Activated CD4-positive, alpha-beta T cell treated with anti-CD3 and anti-CD28 coated beads, Interleukin-2, amount 10 ng/mL, durations not matched to agents 24 days and 14 days (primary cell): ENCODE measurements around the gene CAMK1D. TPM values are rescaled to one million over a fixed set of nuclear protein-coding genes. Genes with fewer than 3 reads are reported as not detected.
A peak's percentile ranks its signal among the peaks of the same experiment; 100 is the strongest.

Source experiments
- DNase-seq: peaks from one replicate; pipeline ENCODE4 v3.0.0; 2022
- H3K27ac Mint-ChIP-seq: one replicate; pipeline ENCODE4 v1.8.0; 2022; ENCODE audit warnings: mild to moderate bottlenecking, mixed read lengths
- H3K27me3 Mint-ChIP-seq: one replicate; pipeline ENCODE4 v1.8.0; 2022; ENCODE audit warnings: mixed read lengths
- H3K36me3 Mint-ChIP-seq: one replicate; pipeline ENCODE4 v1.8.0; 2022; ENCODE audit warnings: low read depth, mild to moderate bottlenecking, mixed read lengths
- H3K4me1 Mint-ChIP-seq: one replicate; pipeline ENCODE4 v1.8.0; 2021; ENCODE audit warnings: mixed read lengths
- H3K4me3 Mint-ChIP-seq: one replicate; pipeline ENCODE4 v1.8.0; 2022; ENCODE audit warnings: mild to moderate bottlenecking, moderate library complexity, mixed read lengths
- H3K9me3 Mint-ChIP-seq: one replicate; pipeline ENCODE4 v1.8.0; 2021; ENCODE audit warnings: mixed read lengths
- intact Hi-C: fragments of 100-400 bp; cut with micrococcal nuclease; formaldehyde crosslinking; loops from one replicate; pipeline ENCODE4 v1.15.1; 2023
- total RNA-seq: library from RNA; stranded (reverse); gene quantifications from 2 replicates; pipeline ENCODE4 v1.2.3, GENCODE V29; 2022

The CAMK1D gene
- total RNA-seq, 1 donor from 2014 or later: 5.6 TPM

DNA sequence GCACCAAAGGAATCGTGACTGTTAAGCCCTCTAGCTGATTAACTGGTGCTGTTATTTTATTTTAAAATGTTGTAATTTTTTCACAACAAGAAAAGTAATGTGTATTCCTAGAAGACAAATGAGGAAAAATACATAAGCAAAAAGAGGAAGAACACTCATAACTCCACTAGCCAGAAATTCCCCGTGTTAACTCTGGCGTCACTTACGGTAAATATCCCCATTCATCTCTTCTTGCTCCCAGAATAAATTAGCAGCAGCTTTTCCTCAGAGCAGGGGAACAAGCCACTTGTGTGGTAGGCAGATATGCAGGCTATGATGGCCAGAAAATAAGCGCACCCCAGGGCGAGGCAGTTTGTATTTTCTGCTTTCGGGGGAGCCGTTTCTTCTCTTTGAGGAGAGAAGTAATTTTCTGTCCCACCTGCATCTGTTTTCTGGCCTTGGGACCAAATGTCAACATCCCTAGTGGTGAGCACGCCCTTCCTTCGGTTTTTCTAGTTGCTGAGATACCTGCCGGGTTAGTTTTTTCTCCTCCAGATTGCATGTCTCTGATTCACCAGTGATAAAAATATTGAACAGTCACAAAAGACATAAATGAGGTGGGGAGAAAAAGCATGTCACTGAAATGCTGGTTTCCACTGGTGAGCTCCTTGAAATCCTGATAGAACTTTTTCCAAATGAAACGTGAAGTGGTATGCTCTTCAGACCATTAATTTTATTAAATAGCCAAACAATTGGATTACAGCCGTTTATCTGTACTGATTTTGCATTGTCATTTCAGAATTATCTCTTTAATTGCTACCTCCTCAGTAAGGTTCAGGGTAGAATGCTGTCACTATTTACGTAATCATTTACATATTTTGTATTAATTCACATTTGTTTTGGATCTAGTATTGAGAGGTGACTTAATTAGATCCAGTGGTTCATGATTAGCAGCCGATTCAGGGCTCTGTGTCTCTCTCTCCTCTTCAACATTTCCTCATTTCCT, 268.1 kb downstream of the CAMK1D start:
- H3K27ac Mint-ChIP-seq: no peak overlapping the region
- no peaks in the 10 kb centered on the region for H3K27me3 Mint-ChIP-seq
- H3K36me3 Mint-ChIP-seq: peaks cover 2% of the 10 kb centered on the region
- peaks cover 4% of the 10 kb centered on the region for H3K9me3 Mint-ChIP-seq
- intact Hi-C loops: no loop called here
- H3K4me3 Mint-ChIP-seq: no peak overlapping the region
- H3K4me1 Mint-ChIP-seq: peaks cover 5% of the 10 kb centered on the region
- DNase-seq: no peak

DNA sequence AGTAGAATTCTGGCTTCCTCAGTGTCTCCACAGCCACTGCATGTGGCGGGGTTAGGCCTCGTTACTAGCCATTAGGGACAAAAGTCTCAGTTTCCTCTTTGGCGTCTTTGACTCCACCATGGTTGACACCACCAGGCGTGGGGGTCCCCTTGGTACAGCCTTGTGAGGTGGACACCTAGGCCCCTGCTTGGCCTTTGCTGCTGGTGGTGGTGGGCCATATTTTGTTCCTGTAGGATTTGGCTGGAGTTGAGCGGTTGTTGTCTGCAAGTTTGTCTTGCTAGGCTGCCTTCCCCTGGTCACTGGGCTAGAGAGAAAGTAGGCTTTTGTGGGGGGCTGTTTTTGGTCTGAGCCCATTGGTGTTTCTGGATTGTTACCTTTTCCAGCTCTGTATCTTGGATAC, 272.7 kb downstream of the CAMK1D start:
- intact Hi-C loops: no loop called here
- Mint-ChIP-seq H3K27me3 (no peaks in the 10 kb centered on the region), H3K27ac (no peak overlapping the region), H3K9me3 (peaks cover 4% of the 10 kb centered on the region), H3K4me1 (peaks cover 5% of the 10 kb centered on the region), H3K36me3 (peaks cover 2% of the 10 kb centered on the region), H3K4me3 (no peak overlapping the region)
- DNase-seq: no peak

DNA sequence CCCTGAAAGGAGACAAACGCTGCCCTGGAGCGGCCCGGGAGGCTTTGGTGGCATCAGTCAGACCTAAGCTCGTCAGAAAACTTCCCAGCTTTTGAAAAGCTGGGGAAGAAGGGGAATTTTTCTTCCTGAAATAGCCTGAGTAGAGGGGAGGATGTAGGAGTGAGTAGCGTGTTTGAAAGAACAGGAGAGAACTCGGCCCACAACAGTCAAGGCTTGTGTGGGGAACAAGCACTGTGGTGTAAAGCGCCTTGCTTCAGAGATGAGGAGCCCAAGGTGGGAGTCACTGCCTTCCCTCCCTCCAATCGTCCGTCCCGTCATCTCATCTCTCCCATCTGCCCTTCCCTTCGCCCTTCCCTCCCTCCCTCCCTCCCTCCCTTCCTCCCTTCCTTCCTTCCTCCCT, 273.3 kb downstream of the CAMK1D start:
- Mint-ChIP-seq H3K4me3 (no peak overlapping the region), H3K9me3 (peaks cover 4% of the 10 kb centered on the region), H3K27me3 (no peaks in the 10 kb centered on the region), H3K36me3 (peaks cover 2% of the 10 kb centered on the region), H3K27ac (no peak overlapping the region), H3K4me1 (peaks cover 6% of the 10 kb centered on the region)
- intact Hi-C loops: no loop called here
- no peak for DNase-seq

DNA sequence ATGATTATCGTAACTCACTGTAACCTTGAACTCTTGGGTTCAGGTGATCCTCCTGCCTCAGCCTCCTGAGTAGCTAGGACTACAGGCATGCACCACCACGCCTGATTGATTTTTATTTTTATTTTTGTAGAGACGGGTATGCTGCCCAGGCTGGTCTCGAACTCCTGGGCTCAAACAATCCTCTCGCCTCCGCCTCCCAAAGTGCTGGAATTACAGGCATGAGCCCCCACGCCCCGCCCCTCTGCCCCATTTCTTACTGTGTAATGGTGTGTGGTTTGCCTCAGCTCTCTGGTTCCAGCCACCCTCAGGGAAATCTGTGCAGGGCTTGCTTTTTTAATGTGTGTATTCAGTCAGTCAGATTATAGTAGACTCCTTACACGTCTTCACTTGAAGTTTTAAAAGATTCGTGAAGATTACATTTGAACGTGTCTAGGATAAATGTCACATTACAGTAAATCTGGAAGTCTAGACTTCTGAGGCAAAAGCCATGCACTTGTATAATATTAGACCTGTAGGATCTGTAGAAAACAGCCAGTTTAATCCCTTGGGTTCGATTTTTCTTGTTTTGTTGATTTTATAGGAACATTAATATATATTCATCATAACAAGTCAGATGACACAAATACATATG, 276.2 kb downstream of the CAMK1D start:
- Mint-ChIP-seq H3K27ac (no peak overlapping the region), H3K4me3 (no peak overlapping the region), H3K9me3 (peaks cover 4% of the 10 kb centered on the region), H3K4me1 (peaks cover 16% of the 10 kb centered on the region), H3K27me3 (no peaks in the 10 kb centered on the region), H3K36me3 (peaks cover under 1% of the 10 kb centered on the region)
- intact Hi-C loops: no loop called here
- DNase-seq: no peak

DNA sequence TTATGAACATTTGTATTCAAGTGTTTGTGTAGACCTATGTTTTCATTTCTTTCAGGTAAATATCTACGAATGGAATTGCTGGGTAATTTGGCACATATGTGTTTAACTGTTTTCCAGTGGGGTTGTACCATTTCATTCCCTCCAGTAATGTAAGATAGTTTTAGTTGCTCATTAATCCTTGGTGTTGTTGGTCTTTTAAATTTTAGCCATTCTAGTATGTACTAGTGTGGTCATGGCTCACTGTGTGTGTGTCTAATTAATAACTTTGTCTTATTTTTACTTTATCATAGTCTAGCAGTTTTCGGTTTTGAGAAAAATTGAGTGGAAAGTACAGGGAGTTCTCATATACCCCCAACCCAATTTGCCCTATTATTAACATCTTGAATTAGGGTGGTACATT, 278.8 kb downstream of the CAMK1D start:
- H3K27ac Mint-ChIP-seq: no peak overlapping the region
- H3K27me3 Mint-ChIP-seq: no peaks in the 10 kb centered on the region

DNA sequence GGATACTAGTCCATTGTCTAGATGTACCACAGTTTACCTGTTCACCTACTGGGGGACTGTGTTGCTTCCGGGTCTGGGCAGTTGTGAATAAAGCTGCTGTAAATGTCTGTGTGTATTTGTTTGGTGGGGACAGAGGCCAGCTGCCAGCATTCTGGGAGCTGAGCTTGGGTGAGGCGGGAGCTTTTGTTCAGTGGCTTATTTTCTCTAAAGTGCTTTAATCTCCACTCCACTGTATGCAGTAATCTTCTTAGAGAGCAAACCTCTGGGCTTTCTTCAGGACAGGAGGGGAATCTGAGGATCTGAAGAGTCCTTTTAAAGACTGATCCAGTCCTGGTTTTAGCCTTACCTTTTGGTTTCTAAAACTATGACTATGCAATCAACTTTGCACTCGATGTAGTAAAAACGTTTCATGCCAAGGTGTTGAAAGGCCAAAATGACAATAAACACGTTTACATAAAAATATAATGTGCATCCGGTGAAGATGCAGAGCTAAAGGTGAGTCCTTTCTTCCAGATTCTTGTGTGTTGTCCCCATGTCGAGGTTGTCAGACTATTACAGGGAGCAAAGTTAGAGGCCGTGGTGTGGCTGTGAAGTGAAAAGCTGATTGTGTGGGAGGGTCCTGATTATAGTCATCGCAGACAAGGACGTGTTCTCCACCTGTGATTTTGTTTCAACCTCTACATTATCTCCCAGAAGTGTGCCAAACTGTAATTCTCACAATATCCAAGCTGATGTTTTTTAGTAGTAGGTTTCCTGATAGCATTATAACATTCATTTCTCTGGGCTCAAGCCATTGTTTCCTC, 279.8 kb downstream of the CAMK1D start:
- DNase-seq: no peak
- H3K36me3 Mint-ChIP-seq: no peaks in the 10 kb centered on the region
- H3K4me1 Mint-ChIP-seq: peaks cover 20% of the 10 kb centered on the region
- H3K9me3 Mint-ChIP-seq: no peaks in the 10 kb centered on the region
- peak overlapping the region; percentile 4 for H3K4me3 Mint-ChIP-seq
- intact Hi-C loops: loop anchor here (2.0 kb wide), 1 partner anchor 16 kb away; no protein-coding TSS in a partner anchor
- no peaks in the 10 kb centered on the region for H3K27me3 Mint-ChIP-seq
- peak overlapping the region; percentile 49 for H3K27ac Mint-ChIP-seq

More for the DNA sequence above, 278.8 kb downstream of the CAMK1D start:
- intact Hi-C loops: loop anchor here (2.0 kb wide), 1 partner anchor 17 kb away; no protein-coding TSS in a partner anchor
- Mint-ChIP-seq H3K36me3 (no peaks in the 10 kb centered on the region), H3K4me3 (no peak overlapping the region), H3K4me1 (peaks cover 17% of the 10 kb centered on the region), H3K9me3 (no peaks in the 10 kb centered on the region)
- DNase-seq: no peak

DNA sequence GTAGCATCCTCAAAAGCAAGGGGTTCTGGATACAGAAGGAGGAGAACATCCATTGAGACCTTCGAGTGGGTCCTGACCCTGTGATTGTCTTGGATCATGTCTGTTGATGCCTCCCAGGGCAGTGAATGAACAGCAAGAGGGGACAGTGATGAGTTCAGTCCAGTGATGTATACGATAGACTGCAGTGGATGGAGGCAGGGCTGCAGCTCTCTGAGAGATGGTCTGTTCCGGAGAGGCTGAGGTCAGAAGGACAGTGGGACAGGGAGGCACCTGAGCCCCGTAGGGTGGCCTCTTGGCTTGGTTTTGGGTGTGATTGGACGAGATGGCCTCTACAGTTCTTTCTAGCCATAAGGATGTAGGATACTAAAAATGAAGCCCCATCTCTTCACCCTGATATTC, 280.4 kb downstream of the CAMK1D start:
- Mint-ChIP-seq H3K4me1 (peaks cover 26% of the 10 kb centered on the region), H3K27ac (no peak overlapping the region), H3K4me3 (no peak overlapping the region), H3K9me3 (no peaks in the 10 kb centered on the region), H3K27me3 (no peaks in the 10 kb centered on the region), H3K36me3 (no peaks in the 10 kb centered on the region)
- intact Hi-C loops: loop anchor here (2.0 kb wide), 1 partner anchor 15 kb away; no protein-coding TSS in a partner anchor
- no peak for DNase-seq

DNA sequence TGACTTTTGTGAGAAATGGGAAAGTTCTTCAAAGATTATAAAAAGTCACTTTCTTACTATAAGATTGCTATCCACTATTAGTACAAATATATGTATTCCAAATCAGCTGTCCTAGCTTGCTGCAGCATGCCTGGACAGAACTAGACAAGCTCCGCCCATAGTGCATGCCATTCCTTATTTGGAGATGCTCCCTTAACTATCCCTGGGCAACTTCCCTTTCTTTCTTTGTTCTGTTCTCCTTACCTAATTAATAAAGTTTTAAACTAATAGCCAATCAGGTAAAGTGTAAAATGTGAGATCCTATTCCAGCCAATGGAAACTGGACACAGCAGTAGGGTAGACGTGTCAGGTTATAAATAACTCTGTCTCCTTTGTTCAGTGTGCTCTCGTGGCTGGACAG, 281.9 kb downstream of the CAMK1D start:
- no peak overlapping the region for H3K4me3 Mint-ChIP-seq
- H3K4me1 Mint-ChIP-seq: peaks cover 40% of the 10 kb centered on the region
- intact Hi-C loops: no loop called here
- no peaks in the 10 kb centered on the region for H3K36me3 Mint-ChIP-seq
- no peak overlapping the region for H3K27ac Mint-ChIP-seq
- no peak for DNase-seq
- no peaks in the 10 kb centered on the region for H3K27me3 Mint-ChIP-seq
- H3K9me3 Mint-ChIP-seq: no peaks in the 10 kb centered on the region

DNA sequence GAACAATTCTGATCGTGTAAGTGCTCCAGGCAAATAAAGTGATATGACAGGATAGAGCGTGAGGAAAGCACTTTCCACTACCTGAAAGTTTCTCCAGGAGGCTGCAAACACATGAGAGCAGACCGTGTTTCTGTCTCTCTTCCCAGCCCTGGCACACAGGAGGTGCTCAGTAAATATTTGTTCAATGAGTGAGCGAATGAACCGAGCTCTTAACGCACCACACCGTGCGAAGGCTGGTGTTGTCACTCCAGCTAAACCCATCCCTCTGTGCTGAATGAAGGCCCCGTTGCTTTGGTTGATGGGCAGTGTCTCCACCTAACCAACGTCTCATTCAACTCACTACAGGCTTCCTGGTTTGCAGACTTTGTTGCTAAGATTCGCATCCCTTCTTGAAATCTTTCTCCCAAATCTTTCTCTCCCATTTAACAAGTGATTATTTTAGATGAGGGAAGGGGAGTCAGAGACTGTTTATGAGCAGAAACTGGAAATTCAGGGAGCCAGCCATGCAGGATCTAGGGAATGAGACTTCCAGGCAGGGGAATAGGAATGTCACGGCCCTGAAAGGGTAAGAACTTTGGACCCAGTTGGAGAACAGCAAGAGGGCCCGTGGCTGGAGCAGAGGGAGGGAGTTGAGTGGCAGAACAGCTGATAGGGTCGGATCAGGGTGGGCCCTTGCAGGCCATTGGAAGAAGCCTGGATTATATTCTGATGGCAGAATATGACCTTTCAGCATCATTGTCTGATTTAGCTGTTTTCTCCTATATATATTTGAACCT, 282.6 kb downstream of the CAMK1D start:
- no peak overlapping the region for H3K4me3 Mint-ChIP-seq
- H3K27ac Mint-ChIP-seq: no peak overlapping the region
- H3K27me3 Mint-ChIP-seq: no peaks in the 10 kb centered on the region
- DNase-seq: no peak
- intact Hi-C loops: no loop called here
- H3K9me3 Mint-ChIP-seq: no peaks in the 10 kb centered on the region
- H3K36me3 Mint-ChIP-seq: no peaks in the 10 kb centered on the region
- peaks cover 47% of the 10 kb centered on the region for H3K4me1 Mint-ChIP-seq

DNA sequence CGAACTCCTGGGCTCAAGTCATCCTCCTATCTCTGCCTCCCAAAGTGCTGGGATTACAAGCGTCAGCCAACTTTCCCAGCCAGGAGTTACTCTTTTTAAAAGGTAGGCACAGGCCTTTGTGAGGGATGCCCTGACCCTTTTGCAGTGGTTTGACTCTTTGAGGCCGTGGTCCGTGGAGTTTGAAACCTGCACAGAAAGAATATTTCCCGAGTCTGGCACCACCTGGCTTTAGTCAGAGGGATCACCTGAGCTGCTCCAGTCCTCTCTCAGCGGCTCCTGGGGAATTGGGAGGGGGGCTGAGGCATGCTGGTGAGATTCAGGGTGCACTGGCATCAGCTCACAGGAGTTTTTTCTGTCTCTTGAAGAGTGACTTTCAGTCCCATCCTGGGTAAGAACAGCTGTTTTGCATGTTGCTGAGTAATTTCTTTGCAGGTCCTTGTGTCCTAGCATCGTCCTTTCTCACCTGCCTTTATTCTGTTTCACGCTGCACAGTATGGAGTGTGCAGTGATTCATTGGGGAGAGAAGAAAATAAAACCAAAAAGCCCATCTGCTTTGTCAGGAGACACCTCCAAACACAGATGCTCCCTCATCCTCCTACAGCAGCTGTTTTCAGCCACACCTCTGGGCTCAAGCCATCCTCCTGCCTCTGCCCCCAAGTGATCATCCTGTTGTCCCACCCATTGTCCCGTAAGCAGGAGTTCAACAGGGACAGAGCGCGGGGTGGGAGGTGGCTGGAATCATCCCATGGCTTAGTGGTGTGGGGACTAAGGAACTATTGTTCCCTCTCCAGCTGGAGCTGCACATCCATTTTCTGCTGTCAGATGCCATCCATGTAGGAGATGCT, 284.7 kb downstream of the CAMK1D start:
- H3K4me3 Mint-ChIP-seq: peak overlapping the region; percentile 61
- peaks cover 62% of the 10 kb centered on the region for H3K4me1 Mint-ChIP-seq
- H3K9me3 Mint-ChIP-seq: no peaks in the 10 kb centered on the region
- intact Hi-C loops: loop anchor here (2.0 kb wide), 3 partner anchors 27 to 283 kb away; no protein-coding TSS in a partner anchor
- H3K27ac Mint-ChIP-seq: peak overlapping the region; percentile 95
- no peaks in the 10 kb centered on the region for H3K36me3 Mint-ChIP-seq
- peak; percentile 62 for DNase-seq
- no peaks in the 10 kb centered on the region for H3K27me3 Mint-ChIP-seq

DNA sequence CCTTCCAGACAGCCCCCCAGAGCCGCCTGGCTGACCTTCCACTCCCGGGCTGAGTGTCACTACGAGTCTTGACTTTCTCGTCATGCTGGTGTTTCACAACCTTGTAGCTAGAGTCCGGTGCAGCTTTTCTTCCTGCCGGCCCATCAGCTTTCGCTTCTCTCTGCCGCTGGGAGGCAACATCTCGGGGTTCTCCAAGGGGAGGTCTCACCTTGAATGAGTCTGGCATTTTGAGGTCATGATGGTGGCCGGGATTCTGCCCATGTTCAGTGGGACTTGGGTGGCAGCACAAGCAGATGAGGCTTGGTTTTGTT, 285.2 kb downstream of the CAMK1D start:
- Mint-ChIP-seq H3K27me3 (no peaks in the 10 kb centered on the region), H3K9me3 (no peaks in the 10 kb centered on the region), H3K4me1 (peaks cover 60% of the 10 kb centered on the region), H3K36me3 (no peaks in the 10 kb centered on the region), H3K27ac (peak overlapping the region; percentile 95), H3K4me3 (peak overlapping the region; percentile 61)
- intact Hi-C loops: loop anchor here (2.0 kb wide), 3 partner anchors 28 to 284 kb away; no protein-coding TSS in a partner anchor
- DNase-seq: no peak

DNA sequence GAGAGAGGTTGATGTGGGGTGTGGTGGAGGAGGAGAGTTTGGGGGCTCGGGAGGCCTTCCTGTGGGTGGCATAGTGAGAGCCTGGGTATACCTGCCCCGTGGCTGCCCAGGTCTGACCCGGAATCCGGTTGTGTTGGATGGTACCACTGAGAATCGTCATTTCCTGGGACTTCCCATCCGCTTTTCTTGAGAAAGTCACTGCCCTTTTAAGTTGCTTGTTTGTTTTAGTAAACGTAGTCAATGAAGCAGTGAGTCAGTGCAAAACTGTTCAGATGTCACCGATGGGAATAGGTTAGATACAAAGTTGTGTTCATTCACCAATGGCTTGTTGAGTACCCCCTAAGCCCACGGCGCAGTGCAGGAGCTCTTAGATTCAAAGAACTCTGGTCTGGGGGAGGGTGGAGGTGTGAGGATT, 285.8 kb downstream of the CAMK1D start:
- Mint-ChIP-seq H3K27ac (peak overlapping the region; percentile 95), H3K36me3 (no peaks in the 10 kb centered on the region), H3K4me3 (peak overlapping the region; percentile 61), H3K9me3 (no peaks in the 10 kb centered on the region), H3K27me3 (no peaks in the 10 kb centered on the region), H3K4me1 (peaks cover 54% of the 10 kb centered on the region)
- intact Hi-C loops: loop anchor here (1.0 to 2.0 kb wide), 6 partner anchors 9 to 284 kb away; no protein-coding TSS in a partner anchor
- peak; percentile 89 for DNase-seq
